Stimulated activated CD4-positive, alpha-beta T cell treated with anti-CD3 and anti-CD28 coated beads, TNF-alpha, amount 100 ng/mL, for 4 hours (primary cell): Measurements from ENCODE around the gene EML4.
"Not testable (repeated sequence)": the region's sequence is repeated elsewhere in the genome, so short reads cannot be mapped to it uniquely, and the experiment has no call there.

Experiments used
- DNase-seq, 3 experiments: peaks; one replicate each; pipeline ENCODE4 v3.0.0-alpha.2; 2020; ENCODE audit warnings: low read depth in 3 of 3

Gene EML4

DNA sequence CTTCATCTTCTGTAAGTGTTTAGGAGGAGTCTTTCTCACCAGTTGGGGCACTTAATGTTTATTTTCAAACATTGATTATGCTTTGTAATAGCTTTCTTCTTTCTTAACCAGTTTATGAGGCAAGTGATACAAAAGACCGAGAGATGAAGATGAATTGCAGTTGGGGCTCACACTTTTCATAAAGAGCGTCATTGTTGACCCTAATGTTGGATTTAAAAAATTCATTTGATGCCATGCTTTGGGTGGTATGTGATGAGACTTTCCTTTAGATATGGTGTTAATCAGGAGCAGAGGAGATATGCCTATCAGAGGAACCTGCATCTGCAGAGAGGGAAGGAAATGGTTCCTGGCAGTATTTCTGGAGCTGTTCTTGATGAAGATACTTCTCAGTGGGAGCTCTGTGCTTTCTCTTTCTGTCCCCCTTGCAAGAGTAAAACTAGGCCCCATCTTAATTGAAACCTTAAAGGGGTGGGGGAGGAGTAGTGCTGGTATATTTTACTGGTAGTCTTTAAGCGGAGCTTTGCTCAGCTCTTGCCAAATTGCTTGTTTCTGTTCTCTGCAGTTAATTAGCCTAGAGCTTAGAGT is 2.3 kb downstream of the EML4 start:
- no peak for DNase-seq

DNA sequence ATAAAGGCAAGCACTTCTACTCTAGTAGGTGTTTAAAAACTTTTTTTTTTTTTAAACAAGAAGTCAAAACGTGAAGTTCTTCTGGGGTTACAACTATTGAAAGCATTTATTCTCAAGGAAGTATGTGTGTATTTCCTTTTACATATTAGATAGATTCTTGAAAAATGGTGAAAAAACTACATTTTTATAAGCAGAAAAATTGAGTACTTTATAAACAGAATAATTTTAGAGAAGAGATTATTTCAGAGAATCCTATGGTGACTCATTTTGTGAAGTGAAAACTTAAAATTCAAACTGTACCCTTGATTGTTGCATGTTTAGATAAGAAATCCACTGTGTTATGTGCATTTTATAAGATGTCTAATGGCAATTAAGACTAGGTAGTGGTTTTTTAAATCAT is 2.9 kb downstream of the EML4 start:
- no peak for DNase-seq

DNA sequence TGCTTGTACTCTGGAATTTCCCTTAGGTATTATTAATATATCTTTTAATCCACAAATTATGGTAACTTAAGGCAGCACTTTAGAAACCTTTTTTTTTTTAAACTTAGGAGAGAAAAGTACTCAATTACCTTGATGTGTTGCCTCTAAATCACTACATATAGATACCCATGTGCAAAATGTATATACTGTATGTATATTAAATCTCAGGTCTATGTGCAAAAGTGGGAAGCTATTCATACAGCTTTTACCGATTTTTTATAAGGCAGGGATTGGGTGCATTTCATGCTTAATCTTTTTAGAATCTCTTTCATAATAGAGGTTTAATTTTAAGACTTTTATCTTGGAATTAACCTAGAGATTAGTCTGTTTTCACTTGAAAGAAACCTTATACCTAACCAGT is 3.4 kb downstream of the EML4 start:
- no peak for DNase-seq

DNA sequence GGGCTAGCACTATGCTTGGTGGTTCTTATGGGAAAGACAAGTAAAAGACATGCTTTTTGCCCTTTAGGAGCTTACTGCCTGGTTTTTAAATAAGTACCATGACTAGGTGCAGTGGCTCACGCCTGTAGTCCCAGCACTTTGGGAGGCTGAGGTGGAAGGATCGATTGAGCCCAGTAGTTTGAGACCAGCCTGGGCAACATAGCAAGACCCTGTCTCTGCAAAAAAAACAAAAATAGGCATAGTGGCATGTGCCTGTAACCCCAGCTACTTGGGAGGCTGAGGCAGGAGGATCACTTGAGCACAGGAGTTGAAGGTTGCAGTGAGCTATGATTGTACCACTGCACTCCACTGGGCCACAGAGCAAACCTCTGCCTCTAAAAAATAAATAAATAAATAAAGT is 4.3 kb downstream of the EML4 start:
- not testable (repeated sequence) for DNase-seq

DNA sequence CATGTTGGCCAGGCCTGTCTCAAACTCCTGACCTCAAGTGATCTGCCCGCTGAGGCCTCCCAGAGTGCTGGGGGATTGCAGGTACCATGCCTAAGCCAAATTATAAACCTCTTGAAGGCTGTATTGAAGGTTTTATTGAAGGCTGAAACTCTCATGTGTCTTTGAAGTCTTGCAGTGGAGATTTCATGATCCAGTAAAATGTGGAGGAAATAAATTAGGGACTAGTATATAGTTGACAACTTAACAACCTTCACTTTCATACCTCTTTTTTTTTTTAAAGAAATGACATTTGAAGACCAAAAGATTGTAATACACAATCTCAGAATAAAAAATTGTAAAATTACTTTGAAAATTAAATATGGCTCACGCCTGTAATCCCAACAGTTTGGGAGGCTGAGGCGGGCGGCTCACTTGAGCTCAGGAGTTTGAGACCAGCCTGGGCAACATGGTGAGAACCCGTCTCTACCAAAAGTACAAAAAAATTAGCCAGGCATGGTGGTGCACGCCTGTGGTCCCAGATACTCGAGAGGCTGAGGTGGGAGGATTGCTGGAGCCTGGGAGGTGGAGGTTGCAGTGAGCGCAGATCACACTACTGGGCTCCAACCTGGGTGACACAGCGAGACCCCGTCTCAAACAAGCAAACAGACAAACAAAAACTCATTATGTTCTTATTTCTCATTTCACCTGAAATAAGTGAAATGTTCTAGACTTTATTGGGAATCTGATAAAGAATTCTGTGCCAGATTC is 8.0 kb downstream of the EML4 start:
- no peak for DNase-seq

DNA sequence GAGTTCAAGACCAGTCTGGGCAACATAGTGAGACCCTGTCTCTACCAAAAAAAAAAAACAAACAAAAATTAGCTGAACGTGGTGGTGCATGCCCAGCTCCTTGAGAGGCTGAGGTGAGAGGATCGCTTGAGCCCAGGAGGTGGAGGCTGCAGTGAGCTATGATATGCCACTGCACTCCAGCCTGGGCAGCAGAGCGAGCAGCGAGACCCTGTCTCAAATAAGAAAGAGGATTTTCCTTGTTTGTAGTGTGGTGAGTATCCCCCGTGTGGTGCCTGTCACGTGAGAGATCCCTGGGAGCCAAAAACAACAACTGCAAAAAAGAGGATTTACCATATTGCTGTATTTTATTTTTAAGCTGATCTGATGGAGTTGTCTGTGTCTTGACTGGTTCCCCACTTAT is 9.2 kb downstream of the EML4 start:
- DNase-seq: no peak

DNA sequence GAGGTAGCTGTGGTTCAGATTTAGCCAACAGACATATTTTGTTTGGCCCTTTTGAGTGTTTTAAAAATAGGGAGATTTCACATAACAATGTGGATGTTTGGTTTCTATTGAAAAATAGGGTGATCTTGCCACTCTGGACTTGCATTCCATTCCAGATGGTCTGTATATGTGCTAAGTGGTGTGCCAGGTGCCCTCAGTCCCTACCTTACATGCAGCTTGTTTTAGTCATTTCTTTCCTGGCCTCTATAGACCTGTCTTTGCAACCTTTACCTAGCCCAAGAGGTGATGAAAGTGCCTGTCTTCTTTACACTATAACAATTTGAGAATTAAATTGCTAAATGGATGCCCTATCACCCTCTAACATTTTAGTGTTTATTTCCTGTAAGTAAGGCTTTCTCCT is 11.1 kb downstream of the EML4 start:
- DNase-seq: no peak

DNA sequence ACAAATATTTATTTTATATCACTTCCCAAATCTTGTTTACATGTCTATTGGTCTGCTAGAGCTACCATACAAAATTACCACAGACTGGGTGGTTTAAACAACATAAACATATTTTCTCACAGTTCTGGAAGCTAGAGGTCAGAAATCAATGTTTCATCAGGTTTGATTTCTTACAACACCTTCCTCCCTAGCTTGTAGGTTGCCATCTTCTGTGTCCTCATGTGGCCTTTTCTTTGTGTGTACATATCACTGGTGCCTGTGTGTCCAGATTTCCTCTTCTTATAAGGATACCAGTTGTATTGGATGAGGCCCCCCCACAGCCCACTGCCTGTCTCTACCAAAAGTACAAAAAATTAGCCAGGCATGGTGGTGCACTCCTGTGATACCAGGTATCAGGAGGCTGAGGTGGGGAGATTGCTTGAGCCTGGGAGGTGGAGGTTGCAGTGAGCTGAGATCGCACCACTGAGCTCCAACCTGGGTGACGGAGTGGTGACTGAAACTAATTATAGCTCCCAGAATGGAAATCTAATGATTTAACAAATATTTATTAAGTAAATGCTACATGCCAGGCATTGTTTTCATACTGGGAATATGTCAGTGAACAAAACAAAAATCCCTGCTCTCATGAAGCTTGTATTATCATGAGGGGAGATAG is 13.6 kb downstream of the EML4 start:
- DNase-seq: no peak

DNA sequence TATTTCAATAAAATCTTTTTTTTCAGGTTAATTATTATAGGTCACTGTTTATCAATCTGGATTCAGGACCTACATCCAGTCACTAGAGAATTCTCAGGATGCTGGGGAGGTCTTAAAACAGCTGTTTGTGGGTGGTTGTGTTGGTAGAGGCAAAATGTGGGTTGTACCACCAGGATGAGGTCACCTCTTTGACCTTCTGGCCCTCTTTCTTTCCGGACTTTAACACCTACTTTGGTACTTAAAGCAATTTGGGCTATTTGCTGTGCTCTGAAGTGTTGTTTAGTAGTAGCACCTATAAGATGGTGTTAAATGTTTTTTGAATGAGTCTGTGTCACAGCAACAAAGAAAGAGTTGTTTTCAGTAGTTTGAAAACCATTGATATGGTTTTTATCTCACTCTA is 14.6 kb downstream of the EML4 start:
- no peak for DNase-seq

DNA sequence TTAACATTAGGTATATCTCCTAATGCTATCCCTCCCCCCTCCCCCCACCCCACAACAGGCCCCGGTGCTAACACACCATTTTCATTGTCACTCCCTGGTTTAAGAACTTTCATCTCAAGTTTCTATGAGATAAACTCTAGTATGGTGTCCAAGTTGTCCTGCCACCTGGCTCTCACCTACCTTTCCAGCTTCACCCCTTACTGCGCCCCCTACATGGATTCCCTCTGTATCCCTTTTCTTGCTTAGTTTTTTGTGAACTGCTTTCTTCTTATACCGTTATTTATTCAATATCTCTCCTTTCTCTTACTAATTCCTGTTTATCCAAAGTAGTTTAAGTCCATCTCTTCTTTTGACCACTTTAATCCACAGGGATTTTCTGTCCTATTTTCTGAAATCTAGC is 15.2 kb downstream of the EML4 start:
- DNase-seq: no peak

DNA sequence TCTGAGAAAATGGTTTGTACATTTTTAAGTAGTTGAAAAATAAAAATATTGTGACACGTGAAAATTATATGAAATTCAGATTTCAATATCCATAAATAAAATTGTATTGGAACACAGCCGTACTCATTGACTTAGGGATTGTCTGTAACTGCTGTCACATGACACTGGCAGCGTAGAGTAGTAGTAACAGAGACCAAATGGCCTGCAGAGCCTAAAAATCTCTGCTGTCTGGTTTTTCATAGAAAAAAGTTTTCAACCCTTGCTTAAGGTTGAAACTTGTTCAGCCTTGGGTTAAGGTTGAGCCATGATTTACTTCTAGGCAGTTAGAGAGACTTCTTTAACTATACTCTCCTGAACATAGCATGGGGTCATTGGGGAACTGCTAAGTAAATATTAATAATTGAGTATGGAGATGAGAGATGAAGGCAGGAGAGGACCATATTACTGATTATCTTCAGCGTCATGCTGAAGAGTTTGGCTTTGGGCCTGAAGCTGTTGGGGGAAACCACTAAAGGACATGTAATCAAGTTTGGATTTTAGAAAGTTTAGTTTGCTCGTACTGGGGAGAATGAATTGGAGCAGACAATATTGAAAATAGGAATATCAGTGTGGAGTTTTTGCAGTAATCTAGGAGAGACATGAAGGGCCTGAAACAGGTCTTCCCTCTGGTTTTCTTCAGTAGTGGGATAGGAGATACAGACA is 16.2 kb downstream of the EML4 start:
- DNase-seq: no peak

DNA sequence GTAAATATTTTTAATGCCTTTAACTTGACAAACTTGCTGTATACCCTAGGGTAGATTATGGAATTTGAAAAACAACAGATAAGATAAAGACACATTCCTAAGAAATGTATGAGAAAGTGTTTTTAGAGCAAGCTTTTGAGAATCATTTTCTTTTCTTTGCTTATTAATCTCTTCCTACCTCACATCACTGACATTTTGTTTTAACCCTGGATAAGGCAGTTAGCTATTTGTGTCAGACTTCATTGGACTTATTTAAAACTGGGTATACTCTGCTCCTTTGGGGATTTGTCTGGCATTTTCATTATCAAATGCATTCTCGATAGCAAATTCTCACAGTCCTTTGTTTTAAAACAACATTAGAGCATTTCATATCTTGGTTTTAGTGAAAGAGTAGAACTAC is 17.2 kb downstream of the EML4 start:
- no peak for DNase-seq

DNA sequence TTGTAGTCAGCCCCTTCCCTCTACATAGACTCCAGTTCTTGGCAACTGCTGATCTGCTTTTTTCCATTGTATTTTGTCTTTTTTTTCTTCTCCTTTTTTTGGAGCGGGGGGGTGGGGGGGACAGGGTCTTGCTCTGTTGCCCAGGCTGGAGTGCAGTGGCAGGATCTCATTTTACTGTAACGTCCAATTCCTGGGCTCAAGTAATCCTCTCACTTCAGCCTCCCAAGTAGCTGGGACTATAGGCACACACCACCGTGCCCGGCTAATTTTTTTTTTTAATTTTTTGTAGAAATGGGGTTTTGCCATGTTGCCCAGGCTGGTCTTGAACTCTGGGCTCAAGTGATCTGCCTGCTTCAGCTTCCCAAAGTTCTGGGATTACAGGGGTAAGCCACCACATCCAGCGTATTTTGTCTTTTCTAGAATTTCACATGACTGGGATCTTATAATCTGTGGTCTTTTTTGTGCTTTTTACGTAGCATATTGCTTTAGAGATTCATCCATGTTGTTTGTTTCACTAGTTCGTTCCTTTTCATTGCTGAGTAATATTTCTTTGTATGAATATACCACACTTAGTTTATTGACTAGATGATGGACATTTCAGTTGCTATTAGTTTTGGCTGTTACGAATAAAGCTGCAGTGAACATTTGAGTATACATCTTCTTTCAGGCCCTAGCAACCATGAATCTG is 17.9 kb downstream of the EML4 start:
- DNase-seq: no peak

DNA sequence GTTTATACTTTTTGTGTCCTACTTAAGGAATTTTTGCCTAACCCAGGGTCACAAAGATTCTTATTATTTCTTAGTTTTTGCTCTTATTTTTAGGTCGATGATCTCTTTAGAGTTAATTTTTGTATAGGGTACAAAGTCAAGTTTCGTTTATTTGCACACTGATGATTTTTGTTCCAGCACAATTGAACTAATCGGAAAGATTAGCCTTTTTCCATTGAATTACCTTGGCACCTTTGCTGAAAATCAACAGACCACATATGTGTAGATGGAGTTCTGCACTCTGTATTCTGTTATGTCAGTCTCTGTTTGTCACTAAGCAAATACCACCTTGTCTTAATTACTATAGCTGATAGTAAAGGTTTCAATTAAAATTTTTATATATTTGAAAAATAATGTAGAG is 18.7 kb downstream of the EML4 start:
- DNase-seq: no peak

DNA sequence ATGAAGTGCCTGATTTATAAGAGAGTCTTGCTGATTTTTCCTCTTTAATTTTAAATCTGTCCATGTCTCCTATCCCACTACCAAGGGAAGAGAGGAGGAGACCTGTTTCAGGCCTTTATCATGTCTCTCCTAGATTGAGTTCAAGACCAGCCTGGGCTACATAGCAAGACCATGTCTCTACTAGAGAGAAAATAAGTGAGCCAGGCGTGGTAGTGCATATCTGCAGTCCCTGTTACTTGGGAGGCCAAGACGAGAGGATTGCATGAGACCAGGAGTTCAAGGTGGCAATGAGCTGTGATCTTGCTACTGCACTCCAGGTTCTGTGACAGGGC is 20.0 kb downstream of the EML4 start:
- no peak for DNase-seq

DNA sequence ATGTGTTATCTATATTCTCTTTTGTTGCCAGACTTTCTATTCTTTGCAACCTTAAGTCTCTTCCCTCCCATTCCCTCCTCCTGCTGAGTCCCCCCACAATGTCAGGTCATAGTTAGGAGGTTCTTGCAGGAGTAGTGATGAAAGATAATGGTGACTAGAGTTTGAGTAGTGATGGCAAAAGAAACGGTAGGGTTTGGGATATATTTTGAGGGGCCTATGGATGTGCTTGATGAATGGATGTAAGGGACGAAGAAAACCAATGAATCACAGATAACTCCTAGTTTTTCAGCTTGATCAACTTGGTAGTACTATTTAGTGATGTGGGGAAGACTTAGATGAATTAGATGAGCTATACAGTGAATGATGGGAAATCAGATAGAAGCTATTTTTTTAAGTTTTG is 21.0 kb downstream of the EML4 start:
- DNase-seq: no peak

DNA sequence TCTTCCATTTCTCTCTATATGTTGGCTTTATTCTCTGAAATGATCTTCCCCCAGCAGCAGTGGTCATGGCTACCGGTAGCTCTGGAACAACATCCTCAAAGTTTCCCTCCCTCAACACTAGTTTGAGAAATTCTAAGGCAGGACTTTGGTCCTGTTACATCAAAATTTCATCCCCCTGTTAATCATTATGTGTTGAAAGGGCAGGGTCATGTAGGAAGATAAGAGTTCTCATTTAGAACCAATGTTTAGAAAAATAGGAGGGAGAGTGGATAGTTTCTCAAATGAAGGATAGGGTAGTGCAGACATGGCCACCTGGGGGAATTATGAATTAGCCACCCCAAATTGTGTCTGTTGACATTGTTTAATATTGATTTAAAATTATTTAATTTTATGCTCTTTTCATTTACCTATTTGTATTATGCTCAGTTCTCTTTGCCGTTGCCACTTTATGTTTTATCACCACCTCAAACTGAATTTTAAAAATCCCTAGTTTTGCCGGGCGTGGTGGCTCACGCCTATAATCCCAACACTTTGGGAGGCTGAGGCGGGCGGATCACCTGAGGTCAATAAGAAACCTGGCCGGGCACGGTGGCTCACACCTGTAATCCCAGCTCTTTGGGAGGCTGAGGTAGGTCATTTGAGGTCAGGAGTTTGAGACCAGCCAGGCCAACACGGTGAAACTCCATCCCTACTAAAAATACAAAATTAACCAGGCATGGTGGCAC is 22.3 kb downstream of the EML4 start:
- DNase-seq: no peak

DNA sequence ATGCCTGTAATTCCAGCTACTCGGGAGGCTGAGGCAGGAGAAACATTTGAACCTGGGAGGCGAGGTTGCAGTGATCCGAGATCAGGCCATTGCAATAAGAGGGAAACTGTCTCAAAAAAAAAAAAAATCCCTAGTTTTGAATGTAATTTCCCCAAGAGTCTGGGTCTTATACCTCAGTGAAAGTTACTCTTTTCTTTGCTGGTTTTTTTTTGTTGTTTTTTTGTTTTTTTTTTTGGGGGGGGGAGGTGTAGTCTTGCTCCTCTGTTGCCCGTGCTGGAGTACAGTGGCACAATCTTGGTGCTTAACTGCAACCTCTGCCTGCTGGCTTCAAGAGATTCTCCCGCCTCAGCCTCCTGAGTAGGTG is 22.8 kb downstream of the EML4 start:
- no peak for DNase-seq

DNA sequence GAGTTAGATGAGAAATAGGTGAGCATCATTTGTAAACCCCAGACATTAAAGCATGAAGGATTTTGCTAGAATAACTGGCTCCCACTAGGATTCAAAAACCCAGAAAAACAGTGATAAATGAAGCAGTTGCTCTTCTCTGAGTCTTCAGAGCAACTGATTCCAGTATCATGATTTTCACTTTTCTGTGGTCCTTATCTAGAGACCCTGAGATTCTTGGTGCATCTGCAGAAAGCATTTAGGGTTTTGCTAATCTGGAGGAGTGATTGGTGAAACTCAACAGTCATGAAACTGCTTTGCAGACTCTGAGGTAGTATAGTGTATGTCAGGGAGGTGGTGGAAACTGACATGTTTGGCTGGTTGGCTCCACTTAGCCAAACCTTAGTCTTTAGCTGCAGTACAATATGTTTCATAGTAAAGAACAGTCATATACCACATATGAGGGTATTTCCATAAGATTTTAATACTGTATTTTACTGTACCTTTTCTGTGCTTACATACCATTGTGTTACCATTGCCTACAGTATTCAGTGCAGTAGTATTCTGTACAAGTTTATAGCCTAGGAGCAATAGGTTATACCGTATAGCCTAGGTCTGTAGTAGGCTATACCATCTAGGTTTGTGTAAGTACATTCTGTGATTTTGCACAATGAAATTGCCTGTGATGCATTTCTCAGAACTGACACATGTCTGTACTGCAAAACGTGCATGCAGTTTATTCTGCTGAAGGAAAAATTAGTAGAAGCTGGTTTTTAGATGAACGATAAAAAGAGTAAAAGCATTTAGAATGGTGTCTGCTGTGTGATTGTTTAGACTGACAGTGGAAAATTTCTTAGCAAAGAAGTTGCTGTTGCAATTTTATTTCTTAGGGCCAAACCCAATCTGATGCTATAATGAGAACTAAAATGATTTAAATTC is 23.8 kb downstream of the EML4 start:
- no peak for DNase-seq

DNA sequence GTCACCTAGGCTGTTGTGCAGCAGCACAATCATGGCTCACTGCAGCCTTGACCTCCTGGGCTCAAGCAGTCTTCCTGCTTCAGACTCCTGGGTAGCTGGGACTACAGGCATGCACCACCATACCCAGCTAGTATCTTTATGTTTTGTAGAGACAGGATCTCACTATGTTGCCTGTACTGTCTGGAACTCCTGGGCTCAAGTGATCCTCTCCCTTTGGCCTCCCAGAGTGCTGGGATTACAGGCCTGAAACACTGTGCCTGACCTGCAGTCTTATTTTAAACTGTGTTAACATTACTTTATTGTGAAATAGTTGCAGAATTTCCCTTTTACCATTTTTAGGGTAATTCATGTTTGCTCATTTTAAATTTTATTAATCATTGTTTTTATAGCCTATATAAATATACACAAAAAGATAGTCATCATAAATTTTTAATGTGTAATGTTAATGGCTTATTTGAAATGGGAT is 24.6 kb downstream of the EML4 start:
- DNase-seq: no peak

DNA sequence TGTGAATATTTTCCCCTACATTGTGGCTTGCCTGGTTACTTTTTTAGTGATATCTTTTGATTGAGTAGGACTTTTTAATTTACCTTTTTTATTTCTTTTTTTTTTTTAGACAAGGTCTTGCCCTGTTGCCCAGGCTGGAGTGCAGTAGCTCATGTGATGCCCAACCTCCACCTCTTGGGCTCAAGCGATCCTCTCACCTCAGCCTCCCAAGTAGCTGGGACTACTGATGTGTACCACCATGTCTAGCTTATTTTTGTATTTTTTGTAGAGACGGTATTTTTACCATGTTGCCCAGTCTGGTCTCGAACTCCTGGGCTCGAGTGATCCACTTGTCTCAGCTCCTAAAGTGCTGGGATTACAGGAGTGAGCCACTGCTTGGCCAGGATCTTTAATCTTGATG is 25.3 kb downstream of the EML4 start:
- no peak for DNase-seq
